Measurements from ENCODE around the gene HK3. TPM values are rescaled to one million over a fixed set of nuclear protein-coding genes. Genes with fewer than 3 reads are reported as not detected.

HK3 gene
- polyA plus RNA-seq, 2 of the 4 experiments (the other 2 are of a cell fraction): 0.04 to 0.12 TPM

DNA sequence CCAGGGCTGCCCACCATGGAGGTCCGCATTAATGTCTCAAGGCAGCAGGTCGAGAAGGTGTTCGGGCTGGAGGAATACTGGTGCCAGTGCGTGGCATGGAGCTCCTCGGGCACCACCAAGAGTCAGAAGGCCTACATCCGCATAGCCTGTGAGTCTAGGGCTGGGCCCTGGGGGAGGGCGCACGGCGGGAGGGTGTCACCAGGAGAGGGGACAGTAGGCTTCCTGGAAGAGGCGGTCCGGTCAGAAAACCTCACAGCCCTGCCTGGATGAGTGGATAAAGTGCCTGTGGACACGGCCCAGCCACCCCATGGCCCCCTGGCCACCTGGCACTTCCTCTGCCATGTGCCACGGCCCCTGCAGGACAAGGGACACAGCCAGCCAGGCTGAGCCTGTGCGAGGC lies 31.0 kb downstream of the HK3 start:
- TF ChIP-seq CHD4 (IDR thresholded peaks at IDR 0.05; ENCODE audit: borderline replicate concordance) (no peak), MAFK (IDR thresholded peaks at IDR 0.05; ENCODE audit: partially characterized antibody) (no peak), SREBF2 (IDR thresholded peaks at IDR 0.05) (no peak), RNF2 (IDR thresholded peaks at IDR 0.05; ENCODE audit: borderline replicate concordance, low read depth) (no peak), ESRRA (IDR thresholded peaks at IDR 0.05; ENCODE audit: borderline replicate concordance, low read length) (no peak), POLR2A (IDR thresholded peaks at IDR 0.05; ENCODE audit: low read length) (no peak), MAZ (IDR thresholded peaks at IDR 0.05; ENCODE audit: borderline replicate concordance, low read depth, low read length) (no peak), HOXA7 (CRISPR knock-in tag; IDR thresholded peaks at IDR 0.05) (no peak), FOSB (CRISPR knock-in tag; IDR thresholded peaks at IDR 0.05) (no peak), EHMT2 (IDR thresholded peaks at IDR 0.05; ENCODE audit: low read depth) (no peak), BCL3 (IDR thresholded peaks at IDR 0.05) (no peak), HES2 (IDR thresholded peaks at IDR 0.05) (no peak), GATA3 (IDR thresholded peaks at IDR 0.05; ENCODE audit: borderline replicate concordance) (no peak), CBX8 (IDR thresholded peaks at IDR 0.05) (no peak), HOXB5 (CRISPR knock-in tag; IDR thresholded peaks at IDR 0.05) (no peak), POLR2AphosphoS2 (conservative IDR thresholded peaks at IDR 0.05; ENCODE audit: low read length) (no peak), PBX3 (IDR thresholded peaks at IDR 0.05) (no peak)
- TF ChIP-seq, protein P1, sequence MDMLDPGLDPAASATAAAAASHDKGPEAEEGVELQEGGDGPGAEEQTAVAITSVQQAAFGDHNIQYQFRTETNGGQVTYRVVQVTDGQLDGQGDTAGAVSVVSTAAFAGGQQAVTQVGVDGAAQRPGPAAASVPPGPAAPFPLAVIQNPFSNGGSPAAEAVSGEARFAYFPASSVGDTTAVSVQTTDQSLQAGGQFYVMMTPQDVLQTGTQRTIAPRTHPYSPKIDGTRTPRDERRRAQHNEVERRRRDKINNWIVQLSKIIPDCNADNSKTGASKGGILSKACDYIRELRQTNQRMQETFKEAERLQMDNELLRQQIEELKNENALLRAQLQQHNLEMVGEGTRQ (IDR thresholded peaks at IDR 0.05): no peak
- TF ChIP-seq, protein P2, sequence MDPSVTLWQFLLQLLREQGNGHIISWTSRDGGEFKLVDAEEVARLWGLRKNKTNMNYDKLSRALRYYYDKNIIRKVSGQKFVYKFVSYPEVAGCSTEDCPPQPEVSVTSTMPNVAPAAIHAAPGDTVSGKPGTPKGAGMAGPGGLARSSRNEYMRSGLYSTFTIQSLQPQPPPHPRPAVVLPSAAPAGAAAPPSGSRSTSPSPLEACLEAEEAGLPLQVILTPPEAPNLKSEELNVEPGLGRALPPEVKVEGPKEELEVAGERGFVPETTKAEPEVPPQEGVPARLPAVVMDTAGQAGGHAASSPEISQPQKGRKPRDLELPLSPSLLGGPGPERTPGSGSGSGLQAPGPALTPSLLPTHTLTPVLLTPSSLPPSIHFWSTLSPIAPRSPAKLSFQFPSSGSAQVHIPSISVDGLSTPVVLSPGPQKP (IDR thresholded peaks at IDR 0.05; ENCODE audit: low read depth, low read length): no peak
- no peak for ATAC-seq
- 0 out of 3 replicates have a peak, but pooled peaks cover 8% of the 10 kb centered on the region for H3K4me1 ChIP-seq
- H3K27ac ChIP-seq: no peak overlapping the region
- no peak for DNase-seq (ENCODE audit: low read depth in 1 of 2, low spot score in 1 of 2)
- ChIA-PET POLR2A (no interaction called here), CTCF (interaction anchor here (2.0 kb wide), 1 partner anchor 208 kb away, joined by 10 read pairs; no protein-coding TSS in a partner anchor)
- no peak for FAIRE-seq
- 78% methylated on average over 13 of the region's 14 CpGs for WGBS (ENCODE audit: missing lambda C conversion rate)
- H3K4me2 ChIP-seq: no peak overlapping the region
- no peaks in the 10 kb centered on the region for H3K9me3 ChIP-seq
- H3K4me3 ChIP-seq: no peak overlapping the region

- 64% methylated on average over 15 of the region's 16 CpGs for WGBS (ENCODE audit: missing lambda C conversion rate)
- Histone ChIP-seq H3K9me3 (no peaks in the 10 kb centered on the region), H3K4me1 (0 out of 3 replicates have a peak, but pooled peaks cover 8% of the 10 kb centered on the region), H3K27ac (no peak overlapping the region), H3K4me3 (no peak overlapping the region), H3K4me2 (no peak overlapping the region)
- DNase-seq (ENCODE audit: low read depth in 1 of 2, low spot score in 1 of 2): no peak
- TF ChIP-seq HOXB13 (CRISPR knock-in tag; IDR thresholded peaks at IDR 0.05; ENCODE audit: low read depth) (no peak), KDM1A (IDR thresholded peaks at IDR 0.05; ENCODE audit: low read depth) (no peak), SREBF2 (IDR thresholded peaks at IDR 0.05) (no peak), HMGXB4 (CRISPR knock-in tag; IDR thresholded peaks at IDR 0.05; ENCODE audit: borderline replicate concordance) (no peak), POLR2A (IDR thresholded peaks at IDR 0.05; ENCODE audit: low read length) (no peak), ESRRA (IDR thresholded peaks at IDR 0.05; ENCODE audit: borderline replicate concordance, low read length) (no peak), GATA3 (IDR thresholded peaks at IDR 0.05; ENCODE audit: borderline replicate concordance) (no peak), HOXB5 (CRISPR knock-in tag; IDR thresholded peaks at IDR 0.05) (no peak), PHF8 (IDR thresholded peaks at IDR 0.05; ENCODE audit: borderline replicate concordance, low read depth) (no peak), TP53 (CRISPR knock-in tag; IDR thresholded peaks at IDR 0.05) (no peak), BCL3 (IDR thresholded peaks at IDR 0.05) (no peak), RAD21 (conservative IDR thresholded peaks at IDR 0.05 in 1 of 2, IDR thresholded peaks at IDR 0.05 in 1 of 2) (no peak), ZFP36 (IDR thresholded peaks at IDR 0.05; ENCODE audit: borderline replicate concordance, partially characterized antibody) (no peak), ZC3H11A (IDR thresholded peaks at IDR 0.05) (no peak)
- TF ChIP-seq, protein P1 (IDR thresholded peaks at IDR 0.05): no peak
- ATAC-seq: no peak
- ChIA-PET POLR2A (no interaction called here), CTCF (interaction anchor here (0.6 to 2.0 kb wide), 2 partner anchors 206 to 263 kb away, joined by 3 to 10 read pairs; no protein-coding TSS in a partner anchor)
- no peak for FAIRE-seq
Observed at GRCh38 chr5:176866707-176867310, 32.3 kb downstream of the HK3 start.
